Upper lobe of right lung (tissue), 1 donor: ENCODE measurements around the gene C20orf141. TPM values are rescaled to one million over a fixed set of nuclear protein-coding genes. Genes with fewer than 3 reads are reported as not detected.

Experiments
- ATAC-seq: fragments of 200-7000 bp; cut with Tn5 transposase; one replicate; pipeline ENCODE4 v1.9.1; 2020; ENCODE audit warnings: mild to moderate bottlenecking, moderate library complexity
- DNase-seq: peaks from one replicate; pipeline ENCODE4 v3.0.0-alpha.2; 2020
- H3K27ac ChIP-seq: fragments of 200-600 bp; one replicate; pipeline ENCODE4 v1.8.0; 2022
- H3K27me3 ChIP-seq: fragments of 200-600 bp; one replicate; pipeline ENCODE4 v1.8.0; 2022; ENCODE audit warnings: mild to moderate bottlenecking
- H3K36me3 ChIP-seq: fragments of 200-600 bp; one replicate; pipeline ENCODE4 v1.8.0; 2022
- H3K4me1 ChIP-seq: fragments of 200-600 bp; one replicate; pipeline ENCODE4 v1.8.0; 2022
- H3K4me3 ChIP-seq: fragments of 200-600 bp; one replicate; pipeline ENCODE4 v1.8.0; 2022; ENCODE audit warnings: mild to moderate bottlenecking
- H3K9me3 ChIP-seq: fragments of 200-600 bp; one replicate; pipeline ENCODE4 v1.8.0; 2022
- CTCF ChIP-seq: fragments of 200-600 bp; IDR thresholded peaks from one replicate; pipeline ENCODE4 v1.8.0; 2022; ENCODE audit warnings: antibody characterized with exemption
- intact Hi-C: fragments of 100-400 bp; cut with DNase I; formaldehyde crosslinking; loops from one replicate; pipeline ENCODE4 v1.11.0; 2022
- total RNA-seq: library from RNA; stranded (reverse); fragmentation: NEBNext Ultra II Directional; extraction: Animal tissue kit (Norgen Biotek cat#: 25700); gene quantifications from one replicate; pipeline ENCODE4 v1.2.1, GENCODE V29; 2021
- donor health status: DM: no; HTN: yes; CAD: no; lungs with severe emphysema.

Gene C20orf141
- total RNA-seq, 1 donor from 2014 or later = not detected

- Histone ChIP-seq H3K4me3 (no peak overlapping the region), H3K27ac (no peak overlapping the region), H3K4me1 (peaks cover 3% of the 10 kb centered on the region), H3K36me3 (no peaks in the 10 kb centered on the region), H3K27me3 (no peaks in the 10 kb centered on the region), H3K9me3 (no peaks in the 10 kb centered on the region)
- DNase-seq = no peak
- ATAC-seq = no peak
- intact Hi-C loops = no loop called here
- TF ChIP-seq CTCF = no peak
Observed at GRCh38 chr20:2849529-2849928, 34.7 kb downstream of the C20orf141 start.

GRCh38 chr20:2851086-2851485, 36.3 kb downstream of the C20orf141 start:
- TF ChIP-seq CTCF = no peak
- DNase-seq = no peak

GRCh38 chr20:2858591-2858990, 43.8 kb downstream of the C20orf141 start:
- ATAC-seq = no peak
- no peak for DNase-seq
- no peak for TF ChIP-seq CTCF
- H3K27ac ChIP-seq = no peak overlapping the region
- H3K4me1 ChIP-seq = no peaks in the 10 kb centered on the region
- peaks cover 31% of the 10 kb centered on the region for H3K36me3 ChIP-seq
- no peaks in the 10 kb centered on the region for H3K9me3 ChIP-seq
- intact Hi-C loops = no loop called here
- no peaks in the 10 kb centered on the region for H3K27me3 ChIP-seq
- no peak overlapping the region for H3K4me3 ChIP-seq

More at GRCh38 chr20:2851086-2851485, 36.3 kb downstream of the C20orf141 start:
- peaks cover 3% of the 10 kb centered on the region for H3K4me1 ChIP-seq
- intact Hi-C loops = no loop called here
- H3K36me3 ChIP-seq = no peaks in the 10 kb centered on the region
- no peak overlapping the region for H3K27ac ChIP-seq
- ATAC-seq = no peak
- H3K9me3 ChIP-seq = no peaks in the 10 kb centered on the region
- no peak overlapping the region for H3K4me3 ChIP-seq
- no peaks in the 10 kb centered on the region for H3K27me3 ChIP-seq

- Histone ChIP-seq H3K4me3 (no peak overlapping the region), H3K27me3 (no peaks in the 10 kb centered on the region), H3K4me1 (no peaks in the 10 kb centered on the region), H3K36me3 (peaks cover 38% of the 10 kb centered on the region), H3K27ac (no peak overlapping the region), H3K9me3 (no peaks in the 10 kb centered on the region)
- TF ChIP-seq CTCF = no peak
- no peak for DNase-seq
- ATAC-seq = peak; percentile 21
- intact Hi-C loops = no loop called here
Observed at GRCh38 chr20:2859330-2860121, 44.7 kb downstream of the C20orf141 start.

- intact Hi-C loops = no loop called here
- Histone ChIP-seq H3K27me3 (no peaks in the 10 kb centered on the region), H3K36me3 (peaks cover 55% of the 10 kb centered on the region), H3K4me1 (no peaks in the 10 kb centered on the region), H3K9me3 (no peaks in the 10 kb centered on the region), H3K4me3 (no peak overlapping the region), H3K27ac (no peak overlapping the region)
- no peak for TF ChIP-seq CTCF
- DNase-seq = no peak
- no peak for ATAC-seq
Observed at GRCh38 chr20:2864626-2865025, 49.8 kb downstream of the C20orf141 start.
